Pericardium fibroblast (primary cell): Measurements from ENCODE around the gene NCKAP5. TPM values are rescaled to one million over a fixed set of nuclear protein-coding genes. Genes with fewer than 3 reads are reported as not detected.

ENCODE experiments used
- total RNA-seq: library from RNA; depleted of rRNA; stranded (reverse); fragments of >200 nt; gene quantifications from 2 replicates; pipeline ENCODE4 v1.2.3, GENCODE V29; 2015

The NCKAP5 gene
- 0.09 and 0.12 TPM in 2 replicates for total RNA-seq

DNA sequence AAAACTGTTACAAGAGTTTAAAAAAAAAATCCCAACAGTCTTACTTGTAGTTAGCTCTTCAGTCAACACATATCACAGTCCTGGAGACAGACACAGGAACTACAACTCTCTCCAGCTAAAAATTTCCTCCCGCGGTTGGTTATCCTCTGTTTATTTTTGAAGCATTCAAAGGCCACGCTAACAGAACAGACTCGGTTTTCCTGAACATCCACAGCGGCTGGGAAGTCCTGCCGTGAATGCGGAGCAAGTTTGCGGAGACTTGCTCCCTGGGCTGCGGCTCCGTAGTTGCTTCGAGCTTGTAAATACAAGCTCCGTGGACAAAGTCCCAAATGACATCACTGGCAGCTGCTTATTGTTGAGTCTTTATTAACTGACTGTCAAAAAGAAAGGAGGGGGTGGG is at the start of gene NCKAP5:
Gene NCKAP5, minus strand, starts transcription at position 292 of the 400 bp plus-strand sequence. CDS start 50,937 bp downstream, outside the sequence.

DNA sequence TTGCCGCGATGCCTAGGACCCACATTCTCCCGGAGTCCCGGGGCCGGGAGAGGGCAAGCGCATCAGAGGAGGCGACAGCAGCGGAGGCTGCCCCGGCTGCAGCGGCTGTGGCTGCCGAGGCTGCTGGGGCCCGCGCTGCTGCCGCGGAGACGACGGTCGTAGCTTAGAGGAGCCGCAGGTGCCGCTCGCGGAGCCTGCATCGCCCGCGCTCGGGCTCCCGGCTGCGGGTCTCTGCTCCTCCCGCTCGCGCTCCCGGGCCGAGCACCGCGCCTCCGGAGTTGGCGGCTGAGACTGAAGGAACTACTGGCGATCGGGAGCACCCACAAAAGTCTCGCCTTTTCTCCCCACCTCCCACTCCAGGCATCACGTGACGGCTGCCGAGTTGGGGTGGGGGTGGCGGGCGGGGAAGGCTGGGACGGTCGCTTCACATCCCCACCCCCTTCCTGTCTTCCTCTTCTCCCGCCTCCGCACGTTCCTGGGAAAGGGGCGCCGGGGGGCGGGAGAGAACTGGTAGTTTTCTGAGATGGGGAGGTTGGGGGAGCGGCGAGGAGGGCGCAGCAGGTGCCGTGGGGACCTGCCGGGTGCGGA is 898.3 kb downstream of the NCKAP5 start, which contains the start of gene LYPD1:
Gene LYPD1, minus strand, starts transcription at position 298 of the 588 bp plus-strand sequence. Its CDS starts 273 bp downstream, at position 25.

